ENCODE results near the gene HTR1B.

HTR1B gene, protein sequence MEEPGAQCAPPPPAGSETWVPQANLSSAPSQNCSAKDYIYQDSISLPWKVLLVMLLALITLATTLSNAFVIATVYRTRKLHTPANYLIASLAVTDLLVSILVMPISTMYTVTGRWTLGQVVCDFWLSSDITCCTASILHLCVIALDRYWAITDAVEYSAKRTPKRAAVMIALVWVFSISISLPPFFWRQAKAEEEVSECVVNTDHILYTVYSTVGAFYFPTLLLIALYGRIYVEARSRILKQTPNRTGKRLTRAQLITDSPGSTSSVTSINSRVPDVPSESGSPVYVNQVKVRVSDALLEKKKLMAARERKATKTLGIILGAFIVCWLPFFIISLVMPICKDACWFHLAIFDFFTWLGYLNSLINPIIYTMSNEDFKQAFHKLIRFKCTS

DNA sequence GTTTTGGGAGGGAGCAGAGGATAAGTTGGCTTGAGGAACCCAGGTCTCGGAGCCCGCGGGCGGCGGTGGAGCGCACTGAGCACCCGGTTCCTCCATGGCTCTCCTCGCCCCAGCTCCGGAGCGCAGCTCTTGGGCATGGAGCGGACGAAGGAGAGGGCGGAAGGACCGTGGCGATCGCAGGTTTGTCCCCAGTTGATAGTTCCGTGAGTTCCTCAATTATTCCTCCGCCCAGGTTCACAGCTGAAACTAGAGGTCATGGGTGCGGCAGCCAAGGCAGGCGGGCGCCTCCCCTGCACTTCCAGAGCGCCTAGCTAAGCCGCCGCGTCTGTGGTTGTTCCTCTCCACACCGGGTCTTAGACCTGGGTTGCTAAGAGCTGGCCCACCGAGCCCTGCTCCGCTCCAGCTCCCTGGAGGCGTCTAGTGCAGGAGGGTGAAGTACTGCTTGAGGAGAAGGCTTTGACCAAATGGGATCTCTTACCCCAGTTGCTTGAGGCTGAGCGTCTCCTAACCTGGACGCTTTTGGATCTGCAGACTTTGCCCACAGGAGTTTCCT, at the start of gene HTR1B:
HTR1B (minus strand) TSS at position 184 of the 553 bp plus-strand sequence; CDS start at position 96, 88 bp downstream.
- DNase-seq, result no peak

DNA sequence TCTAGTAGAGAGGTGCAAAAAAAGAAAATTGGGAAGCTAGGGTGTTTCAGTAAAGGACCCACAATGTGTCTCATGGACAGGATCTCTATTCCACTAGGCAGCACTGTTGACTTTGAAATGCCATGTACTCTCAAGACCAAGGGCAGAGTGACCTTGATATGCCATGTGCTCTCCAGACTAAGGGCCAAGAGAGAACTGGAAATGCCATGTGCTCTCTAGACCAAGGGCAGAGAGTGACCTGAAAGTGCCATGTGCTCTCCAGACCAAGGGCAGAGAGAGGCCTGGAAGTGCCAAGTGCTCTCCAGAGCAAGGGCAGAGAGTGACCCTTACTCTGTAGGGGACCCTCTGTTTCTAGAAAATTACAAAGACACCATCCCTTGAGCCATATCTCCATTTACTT, 49.3 kb upstream of the HTR1B start:
- DNase-seq, result no peak

DNA sequence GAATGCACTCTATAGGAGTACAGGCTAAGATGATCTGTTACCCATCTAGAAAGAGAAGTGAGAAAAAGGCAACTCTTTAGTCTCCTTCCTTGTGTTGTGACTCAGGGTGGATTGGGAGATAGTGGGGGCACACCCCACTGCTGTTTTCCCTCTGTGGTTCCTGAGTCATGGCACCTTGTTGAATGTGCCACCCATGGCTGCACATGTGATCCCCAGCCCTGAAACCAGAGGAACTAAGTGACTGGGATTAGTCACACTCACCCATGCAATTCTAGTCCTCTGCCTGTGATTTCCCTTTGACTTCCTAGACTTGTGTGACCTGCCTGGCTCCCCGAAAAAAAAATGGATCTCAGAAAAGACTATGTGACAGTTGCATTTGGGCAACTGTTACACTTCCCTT, 48.6 kb upstream of the HTR1B start:
- DNase-seq, result no peak

DNA sequence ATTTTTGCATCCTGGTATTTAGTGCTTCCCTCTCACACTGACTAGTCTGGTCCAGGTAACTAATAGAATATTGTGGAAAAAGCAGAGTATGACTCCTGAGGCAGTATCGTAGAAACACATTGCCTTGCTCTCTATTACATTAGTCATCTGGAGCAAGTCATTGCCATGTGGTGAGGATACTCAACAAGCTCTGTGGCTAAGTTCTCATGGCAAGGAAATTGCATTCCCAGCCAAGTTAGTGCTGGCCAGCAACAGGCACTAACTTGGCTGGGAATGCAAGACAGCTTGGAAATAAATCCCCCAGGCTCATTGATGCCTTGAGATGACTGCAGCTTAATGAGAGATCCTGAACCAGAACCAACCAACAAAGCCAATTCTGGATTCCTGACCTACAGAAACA, 39.7 kb upstream of the HTR1B start:
- DNase-seq, result no peak

DNA sequence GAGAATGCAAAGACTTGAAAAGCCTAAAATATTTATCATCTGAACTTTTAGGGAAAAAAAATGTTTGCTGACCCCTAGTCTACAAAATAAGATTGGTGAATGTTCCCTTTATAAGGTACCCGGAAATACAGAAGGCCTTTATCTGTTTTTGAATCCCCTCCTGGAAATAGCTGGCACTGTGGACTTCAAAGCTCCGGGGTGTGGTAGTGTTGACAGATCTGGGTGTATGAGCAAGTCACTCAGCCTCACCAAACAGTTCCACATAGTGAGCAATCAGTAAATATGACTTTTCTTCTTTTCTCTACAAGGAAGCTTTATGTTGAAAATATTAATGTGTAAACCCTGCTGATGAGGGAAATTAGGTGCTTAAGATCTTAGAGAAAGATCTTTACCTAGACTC, 29.2 kb upstream of the HTR1B start:
- DNase-seq, result no peak

DNA sequence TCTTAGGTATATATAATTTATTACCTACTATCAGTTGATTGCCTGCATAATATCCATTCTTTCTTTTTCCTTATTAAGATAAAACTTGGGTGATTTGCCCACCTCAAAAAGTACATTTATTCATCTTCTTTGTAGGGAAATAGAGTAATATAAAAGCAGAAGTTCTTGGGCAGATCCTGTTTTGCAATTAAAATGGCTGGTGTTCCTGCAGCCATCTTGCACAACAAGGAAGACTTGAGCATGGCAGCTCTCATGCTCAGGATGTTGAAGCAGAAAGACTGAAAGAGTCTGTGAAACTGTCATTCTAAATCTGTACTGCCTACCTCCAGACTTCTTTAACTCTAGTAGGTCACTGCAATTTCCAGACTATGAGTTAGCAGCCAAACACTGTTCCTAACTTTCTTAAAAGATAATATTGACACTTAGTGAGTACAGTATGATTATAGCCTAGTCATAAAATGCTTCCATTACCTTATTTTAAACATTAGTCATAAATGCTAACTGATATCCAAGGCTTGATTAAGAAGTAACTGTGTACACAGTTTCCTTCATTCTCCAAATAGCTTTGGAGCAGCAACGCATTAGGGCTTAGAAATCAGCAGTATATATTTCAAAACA, 24.6 kb upstream of the HTR1B start:
- no peak for DNase-seq

DNA sequence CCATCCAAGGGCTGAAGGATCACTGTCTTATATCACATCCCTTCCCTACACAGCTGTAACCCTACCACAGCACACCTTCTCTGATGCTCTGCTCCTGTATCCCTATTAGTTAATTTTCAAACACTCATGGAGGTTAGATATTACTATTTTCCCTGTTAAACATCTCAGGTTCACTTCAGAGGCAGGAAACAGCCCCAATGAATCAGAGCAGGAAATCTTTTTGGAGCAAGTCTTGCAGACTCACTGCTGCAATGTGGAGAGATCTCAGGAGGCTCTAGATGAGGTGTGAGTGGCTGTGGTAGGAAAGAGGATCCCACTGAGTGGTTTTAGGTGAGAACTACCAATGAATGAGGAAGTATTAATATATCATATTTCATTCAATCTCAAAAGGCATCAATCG, 19.7 kb upstream of the HTR1B start:
- no peak for DNase-seq

DNA sequence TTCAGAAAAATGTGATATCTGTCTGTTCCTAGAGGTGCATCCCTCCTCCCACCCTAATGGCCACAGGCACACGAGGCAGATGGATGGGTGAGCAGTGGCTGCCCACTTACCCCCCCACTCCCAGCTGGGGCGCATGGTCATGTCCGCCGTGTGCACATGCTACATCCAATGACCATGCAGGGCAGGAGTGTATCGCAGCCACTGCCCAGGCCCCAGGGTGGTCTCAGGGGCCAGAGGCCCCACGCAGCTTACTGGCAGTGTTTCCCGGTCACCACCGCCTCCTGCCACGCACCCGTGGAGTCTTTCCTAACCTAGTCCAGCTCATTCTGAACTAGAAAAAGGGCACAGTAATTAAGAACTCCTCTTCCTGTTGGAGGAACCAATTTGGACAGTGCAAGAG, 11.7 kb upstream of the HTR1B start:
- no peak for DNase-seq

DNA sequence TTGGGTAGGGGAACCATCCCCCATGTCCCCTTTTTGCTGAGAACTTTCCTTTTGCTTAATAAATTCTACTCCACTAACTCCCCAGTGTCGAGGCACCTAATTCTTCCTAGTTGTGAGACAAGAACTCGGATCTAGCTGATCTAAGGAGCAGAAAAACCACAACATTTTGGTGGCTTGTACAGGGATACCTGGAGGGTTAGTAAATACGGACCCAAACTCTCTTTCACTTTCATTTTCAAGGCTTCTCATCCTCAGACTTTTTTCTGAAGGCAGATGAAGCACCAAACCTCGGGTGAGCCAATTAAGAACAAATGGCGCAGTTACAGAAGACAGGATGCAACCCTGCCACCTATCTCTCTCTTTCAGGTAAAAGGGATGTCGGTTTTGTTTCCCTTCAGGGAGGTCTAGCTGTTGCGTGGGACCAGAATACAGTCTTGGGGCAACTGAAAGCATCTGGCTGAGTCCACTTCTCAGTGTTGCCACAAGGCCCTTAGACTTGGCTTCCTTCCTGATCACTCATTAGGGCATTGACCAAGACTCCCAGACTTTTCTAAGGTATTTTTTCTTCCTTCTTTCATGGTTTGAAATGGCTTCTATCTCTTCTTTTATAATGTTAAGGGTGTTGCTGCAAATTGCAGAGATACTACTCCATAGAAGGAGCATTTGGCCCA, 11.1 kb upstream of the HTR1B start:
- DNase-seq, result no peak

DNA sequence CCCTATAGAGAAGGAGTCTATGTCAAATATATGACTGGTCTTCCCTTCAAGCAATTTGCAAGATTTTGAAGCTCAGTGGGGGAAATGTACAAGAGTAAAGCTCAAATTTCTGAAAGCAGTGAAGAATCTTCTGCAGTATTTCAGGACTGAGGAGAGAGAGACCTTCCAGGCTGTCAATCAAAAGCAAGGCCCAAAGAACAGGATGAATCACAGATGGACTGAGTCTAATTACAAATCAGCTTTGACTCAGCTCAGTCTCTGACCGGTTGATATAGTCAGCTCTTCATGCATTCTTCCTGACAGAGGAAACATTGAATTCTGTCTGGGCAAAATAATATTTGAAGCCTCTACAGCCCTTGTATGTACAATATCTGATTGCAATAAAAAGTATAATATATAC, 7.7 kb upstream of the HTR1B start:
- no peak for DNase-seq

DNA sequence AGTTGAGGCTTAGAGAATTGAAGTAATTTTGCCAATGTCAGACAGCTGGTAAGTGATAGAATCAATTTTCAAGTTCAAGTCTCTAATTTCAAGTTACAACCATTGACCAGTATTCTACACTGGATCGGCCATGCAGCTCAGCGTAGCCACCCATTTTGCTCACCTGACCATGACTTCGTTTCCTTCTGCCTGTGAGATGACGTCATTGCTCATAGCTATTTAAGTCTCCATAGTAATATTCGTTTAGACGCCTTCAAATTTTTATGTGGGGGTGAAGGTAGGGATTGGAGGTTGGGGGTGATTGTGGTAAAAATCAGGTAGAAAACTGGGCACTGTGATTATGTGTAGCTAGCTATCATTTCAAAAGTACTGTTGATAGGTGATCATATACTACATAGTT, 5.6 kb upstream of the HTR1B start:
- DNase-seq, result no peak

DNA sequence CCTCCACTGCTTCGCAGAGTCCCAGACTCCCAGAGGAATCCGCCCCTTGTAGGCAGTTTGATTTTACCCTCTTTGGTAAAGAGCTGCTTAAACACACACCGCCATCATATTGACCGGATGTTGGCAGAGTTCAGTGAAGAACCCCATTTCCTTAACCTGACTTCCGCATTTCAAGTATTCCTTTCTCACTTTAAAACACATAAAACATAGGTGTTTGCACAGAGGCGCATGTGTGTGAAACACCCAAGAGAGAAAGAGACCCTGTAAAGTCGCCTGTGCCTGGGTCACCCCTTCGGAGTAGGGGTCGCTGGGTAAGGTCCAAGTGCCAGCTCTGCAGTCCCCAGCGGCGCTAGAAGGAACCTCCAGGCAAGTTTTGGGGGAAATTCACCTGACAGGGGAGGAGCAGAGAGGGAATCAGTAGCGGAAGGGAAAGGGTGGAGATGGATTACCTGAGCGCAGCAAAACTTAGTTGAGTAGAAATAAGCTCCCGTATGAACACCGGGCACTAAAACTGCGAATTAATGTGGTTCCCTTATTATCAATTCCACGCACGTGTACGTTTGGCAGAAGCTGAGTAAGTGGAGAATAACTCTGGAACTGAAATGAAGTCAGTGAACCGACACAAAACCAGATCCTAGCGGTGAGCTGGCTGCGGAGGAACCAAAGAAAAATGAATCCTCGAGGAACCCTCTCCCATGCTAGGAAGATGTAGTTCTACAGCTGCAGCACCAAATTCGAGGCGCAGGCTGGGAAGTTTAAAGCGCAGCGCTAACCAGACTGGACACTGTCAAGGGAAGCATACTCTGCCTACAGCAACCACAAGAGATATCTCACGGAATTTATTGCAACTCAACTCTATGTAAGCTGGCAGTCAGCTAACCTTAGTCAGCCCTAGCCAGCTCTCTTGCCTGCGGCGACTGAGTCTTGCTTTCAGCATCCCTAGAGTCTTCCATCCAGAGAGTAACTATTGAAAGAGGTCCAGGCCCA, 3.5 kb upstream of the HTR1B start:
- no peak for DNase-seq

DNA sequence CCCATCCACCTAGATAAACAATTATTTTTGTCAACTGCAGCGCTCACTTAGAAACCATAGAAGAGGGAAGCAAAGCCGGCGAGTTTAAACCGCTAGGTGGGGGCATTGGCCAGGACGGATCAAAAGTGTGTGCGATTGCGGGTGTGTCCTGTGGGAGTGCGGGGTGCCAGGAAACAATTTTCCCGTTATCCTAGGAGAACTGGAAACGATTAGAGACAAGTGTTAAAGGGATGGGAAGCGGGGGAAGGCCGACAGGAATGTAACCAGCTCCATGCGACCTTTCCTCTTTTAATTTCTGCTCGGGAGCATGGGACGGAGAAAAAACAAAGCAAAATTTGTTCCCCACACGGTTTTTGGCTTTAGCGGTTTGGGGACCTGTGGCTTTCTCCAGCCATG, 2.8 kb upstream of the HTR1B start:
- DNase-seq, result no peak

DNA sequence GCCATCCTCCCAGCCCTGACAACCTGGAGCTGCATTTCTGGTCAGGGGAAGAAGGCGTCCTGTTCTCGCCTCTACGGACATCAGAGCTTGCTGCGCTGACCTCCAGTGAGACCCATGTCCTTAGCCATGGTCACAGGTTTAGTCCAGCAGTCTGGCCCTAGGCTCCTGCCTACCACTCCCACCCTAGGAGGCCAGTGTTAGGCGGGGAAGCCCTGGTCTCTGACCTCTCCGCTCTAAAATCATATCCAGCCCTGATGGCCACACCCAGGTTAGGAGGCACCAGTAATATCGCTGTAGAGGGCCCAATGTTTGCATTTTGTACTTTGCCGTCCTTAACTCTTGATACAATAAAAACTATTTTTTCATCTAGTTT, 1.2 kb upstream of the HTR1B start:
- DNase-seq, result no peak

DNA sequence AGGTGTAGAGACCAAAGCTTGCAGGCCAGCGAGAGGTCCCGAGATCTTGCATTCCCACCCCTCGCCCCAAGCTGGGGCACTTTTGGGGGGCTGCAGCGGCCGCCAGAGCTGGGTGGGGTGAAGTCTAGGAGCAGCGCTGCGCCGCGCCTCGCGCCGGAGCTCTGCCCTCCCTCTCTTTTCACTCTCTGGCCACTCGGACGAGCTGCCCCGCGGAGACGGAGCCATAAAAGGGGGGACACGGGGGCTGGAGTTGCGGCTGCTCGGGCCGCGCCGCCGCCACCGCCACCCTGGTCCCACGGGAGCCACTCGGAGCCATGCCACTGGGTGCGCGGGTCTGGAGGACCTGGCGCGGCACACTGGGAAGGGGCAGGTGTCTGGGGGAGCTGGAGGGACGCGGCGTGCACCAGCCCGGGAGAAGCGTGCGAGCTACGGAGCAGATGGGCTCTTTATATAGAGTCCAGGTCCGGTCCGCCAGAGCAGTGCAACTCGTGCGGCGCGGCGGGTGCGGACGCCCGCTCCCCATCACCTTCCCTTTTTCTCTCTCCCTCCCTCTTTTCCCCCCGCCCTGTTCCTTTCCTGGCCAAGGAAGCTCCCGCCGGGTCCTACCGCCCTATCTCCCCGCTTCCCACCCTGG, 687 bp upstream of the HTR1B start:
- DNase-seq, result no peak

DNA sequence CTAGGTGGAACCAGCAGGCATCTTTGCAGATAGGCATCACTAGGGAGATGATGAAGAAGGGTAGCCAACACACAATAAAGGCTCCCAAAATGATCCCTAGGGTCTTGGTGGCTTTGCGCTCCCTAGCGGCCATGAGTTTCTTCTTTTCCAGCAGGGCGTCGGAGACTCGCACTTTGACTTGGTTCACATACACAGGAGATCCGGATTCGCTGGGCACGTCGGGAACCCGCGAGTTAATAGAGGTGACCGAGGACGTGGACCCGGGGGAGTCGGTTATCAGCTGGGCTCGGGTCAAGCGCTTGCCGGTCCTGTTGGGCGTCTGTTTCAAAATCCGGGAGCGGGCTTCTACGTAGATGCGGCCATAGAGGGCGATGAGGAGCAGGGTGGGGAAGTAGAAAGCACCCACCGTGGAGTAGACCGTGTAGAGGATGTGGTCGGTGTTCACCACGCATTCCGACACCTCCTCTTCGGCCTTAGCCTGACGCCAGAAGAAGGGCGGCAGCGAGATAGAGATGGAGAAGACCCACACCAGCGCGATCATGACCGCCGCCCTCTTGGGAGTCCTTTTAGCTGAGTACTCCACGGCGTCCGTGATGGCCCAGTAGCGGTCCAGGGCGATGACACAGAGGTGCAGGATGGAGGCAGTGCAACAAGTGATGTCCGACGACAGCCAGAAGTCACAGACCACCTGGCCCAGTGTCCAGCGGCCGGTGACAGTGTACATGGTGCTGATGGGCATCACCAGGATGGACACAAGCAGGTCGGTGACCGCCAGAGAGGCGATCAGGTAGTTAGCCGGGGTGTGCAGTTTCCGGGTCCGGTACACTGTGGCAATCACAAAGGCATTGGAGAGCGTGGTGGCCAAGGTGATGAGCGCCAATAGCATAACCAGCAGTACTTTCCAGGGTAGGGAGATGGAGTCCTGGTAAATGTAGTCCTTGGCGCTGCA, 658 bp downstream of the HTR1B start:
- no peak for DNase-seq

DNA sequence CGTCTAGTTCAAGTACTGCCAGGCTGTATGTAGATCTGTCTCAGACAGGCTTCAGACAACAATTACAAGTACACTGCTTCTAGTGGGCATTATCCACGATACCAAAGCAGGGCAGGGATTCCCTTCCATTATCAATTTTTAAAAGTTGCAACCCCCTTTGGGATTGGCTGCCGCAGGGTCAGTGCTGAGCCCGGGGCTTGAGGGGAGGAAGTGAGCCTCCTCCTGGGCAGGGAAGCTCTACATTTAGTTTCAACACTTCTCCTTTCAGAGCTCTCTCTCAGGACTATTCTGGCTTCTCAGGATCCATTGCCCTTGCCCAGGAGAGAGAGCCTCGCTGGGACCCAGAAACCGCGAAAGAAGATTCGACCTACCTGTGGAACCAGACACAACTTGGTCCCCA, 1.5 kb downstream of the HTR1B start:
- no peak for DNase-seq

DNA sequence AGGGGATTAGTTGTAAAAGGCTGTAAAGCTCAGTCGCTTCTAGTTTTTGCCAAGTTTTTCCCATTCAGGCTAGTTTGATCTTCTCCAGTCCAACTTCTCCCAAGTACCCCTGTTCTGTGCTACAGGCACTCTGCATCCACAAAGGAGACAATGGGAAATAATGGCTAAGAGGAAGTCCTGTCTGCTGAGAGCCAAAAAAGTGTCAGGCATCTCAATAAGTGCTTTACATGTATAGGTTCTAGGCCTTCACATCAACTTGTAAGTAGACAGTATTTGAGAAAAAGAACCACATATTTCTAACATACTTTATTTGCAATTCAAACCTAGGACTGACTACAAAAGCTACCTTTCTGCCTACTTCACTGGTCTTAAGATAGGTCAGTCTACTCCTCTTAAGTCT, 4.9 kb downstream of the HTR1B start:
- no peak for DNase-seq

DNA sequence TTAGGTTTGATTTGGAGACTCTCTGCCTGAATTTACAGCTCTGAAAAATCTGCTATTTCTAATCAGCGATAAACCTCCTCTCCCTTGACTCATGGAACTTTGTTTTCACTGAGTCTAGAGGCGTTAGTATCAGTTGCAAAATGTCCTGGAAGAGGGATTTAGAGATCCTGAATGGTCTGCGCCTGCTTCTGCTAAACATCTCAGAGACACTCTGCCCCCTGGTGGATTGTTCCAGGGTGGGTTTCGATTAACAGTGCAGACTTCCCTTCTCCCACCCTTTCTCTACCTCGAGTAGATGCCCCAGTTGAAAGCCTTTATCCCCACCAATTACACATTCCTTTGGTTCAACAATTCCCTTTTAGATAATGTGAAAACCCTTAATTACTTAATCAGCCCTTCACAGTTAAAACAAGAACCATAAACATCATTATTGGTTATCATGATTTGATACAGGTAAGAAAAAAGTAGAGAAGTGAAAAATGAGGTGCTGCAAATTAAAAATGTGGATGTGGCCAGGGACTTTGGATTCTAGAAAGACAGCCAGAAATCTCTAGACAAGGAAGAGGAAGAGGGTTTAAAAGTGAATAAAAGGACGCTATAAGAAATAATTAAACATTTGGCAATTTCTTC, 5.5 kb downstream of the HTR1B start:
- DNase-seq, result no peak

DNA sequence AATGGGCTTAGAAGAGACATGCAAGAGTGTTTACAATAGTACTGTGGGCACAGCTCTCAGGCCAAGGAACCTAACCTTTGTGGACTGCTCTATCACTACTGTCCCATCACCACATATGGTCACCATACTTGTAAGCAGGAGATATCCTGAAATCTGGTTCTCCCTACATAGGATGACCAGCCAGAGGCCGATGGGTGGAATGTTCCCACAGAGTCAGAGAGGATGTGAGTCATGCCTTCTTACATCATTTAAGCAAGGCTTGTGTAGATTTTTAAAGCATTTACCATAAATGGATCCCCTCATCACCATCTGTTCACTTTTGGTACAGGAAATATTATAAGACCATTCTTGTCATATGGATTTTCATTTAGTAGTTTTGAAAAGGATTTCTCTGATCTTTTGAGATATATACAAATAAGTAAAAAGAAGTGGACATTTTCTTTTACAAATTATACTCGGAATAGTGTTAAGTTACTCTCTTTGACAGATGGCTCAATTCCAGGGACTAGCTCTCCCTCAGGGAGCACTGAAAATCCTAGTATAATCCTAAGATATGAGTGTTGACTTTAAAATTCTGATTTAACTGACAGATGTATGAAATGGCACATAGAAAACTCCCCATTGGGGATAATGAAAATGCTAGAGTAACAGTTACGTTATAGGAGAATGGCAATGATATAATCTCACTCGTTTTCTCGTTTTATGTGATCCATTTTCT, 6.6 kb downstream of the HTR1B start:
- no peak for DNase-seq
